Kidney epithelial cell (primary cell): Measurements from ENCODE around the gene ABT1. TPM values are rescaled to one million over a fixed set of nuclear protein-coding genes. Genes with fewer than 3 reads are reported as not detected.

Experiments
- DNase-seq: peaks from one replicate; pipeline ENCODE4 v3.0.0-alpha.2; 2010; ENCODE audit warnings: low read depth
- H3K27me3 ChIP-seq: 2 replicates; pipeline ENCODE4 v1.6.0; 2011; ENCODE audit warnings: low read length; ENCODE audit not compliant: control insufficient read depth, insufficient read depth
- H3K36me3 ChIP-seq: 2 replicates; pipeline ENCODE4 v1.5.1; 2011; ENCODE audit warnings: low read length; ENCODE audit not compliant: control insufficient read depth, insufficient read depth
- H3K4me3 ChIP-seq: 2 replicates; pipeline ENCODE4 v1.5.1; 2011; ENCODE audit warnings: low read depth, mild to moderate bottlenecking, control low read depth, low read length
- total RNA-seq: library from RNA; depleted of rRNA; stranded (reverse); fragments of >200 nt; gene quantifications from 2 replicates; pipeline ENCODE4 v1.2.3, GENCODE V29; 2015
- TF ChIP-seq, protein P1 (sequence below): IDR thresholded peaks from 2 replicates; pipeline ENCODE4 v1.5.1; 2011; ENCODE audit warnings: mild to moderate bottlenecking, moderate library complexity, low read length, control low read depth, inconsistent platforms; ENCODE audit not compliant: insufficient read depth, poor library complexity, severe bottlenecking

The ABT1 gene
- total RNA-seq, 1 donor from 2014 or later, result 20.7 TPM

DNA sequence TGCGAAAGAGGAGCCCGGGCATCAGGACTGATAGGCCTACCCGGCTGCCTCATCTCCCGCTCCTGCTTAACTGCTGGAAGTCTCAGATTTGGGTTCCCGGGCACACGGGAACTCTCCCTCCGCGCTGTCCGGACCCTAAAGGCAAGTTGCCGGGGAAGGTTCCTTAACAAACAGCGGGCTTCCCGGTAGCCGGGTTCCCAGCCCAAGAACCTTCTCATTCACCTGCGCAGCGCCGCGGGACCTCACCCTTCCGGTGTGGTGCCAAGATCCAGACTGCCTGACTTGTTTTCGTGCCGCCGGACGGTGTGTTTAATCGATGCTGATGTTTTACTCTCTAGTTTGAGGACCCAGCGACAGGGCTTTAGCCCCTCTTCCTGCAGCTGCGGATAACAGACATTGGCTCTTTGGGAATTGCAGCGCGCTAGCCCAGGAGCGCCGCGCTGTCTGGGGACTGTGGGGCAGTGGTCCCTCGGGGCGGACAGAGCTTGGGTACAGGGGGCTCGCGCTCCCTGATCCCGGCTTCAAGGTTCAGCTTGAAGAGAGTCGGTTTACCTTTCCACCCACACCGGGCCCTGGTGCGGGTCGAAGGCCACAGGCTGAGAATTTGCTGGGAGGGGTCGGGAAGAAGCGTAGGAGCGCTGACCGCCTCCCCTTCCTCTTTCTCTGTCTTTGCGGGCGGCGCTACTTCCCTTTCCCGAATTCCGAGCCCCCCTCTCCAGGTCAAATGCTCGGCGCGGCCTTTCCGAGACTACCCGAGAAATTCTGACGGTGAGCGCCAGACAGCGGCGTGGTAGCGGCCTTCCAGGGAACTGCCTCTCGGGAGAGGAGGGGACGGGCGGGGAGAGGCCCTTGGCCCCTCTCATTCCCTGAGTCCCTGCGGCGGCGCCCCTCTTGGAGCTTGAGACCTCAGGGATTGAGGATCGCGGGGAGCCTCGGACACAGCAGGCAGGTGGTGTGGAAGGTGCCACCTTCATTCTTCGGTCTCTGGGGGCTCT, 17.2 kb downstream of the ABT1 start:
- Histone ChIP-seq H3K36me3 (no peaks in the 10 kb centered on the region), H3K27me3 (peaks cover 28% of the 10 kb centered on the region), H3K4me3 (peak overlapping the region; percentile 3)
- no peak for DNase-seq
- TF ChIP-seq, protein P1, sequence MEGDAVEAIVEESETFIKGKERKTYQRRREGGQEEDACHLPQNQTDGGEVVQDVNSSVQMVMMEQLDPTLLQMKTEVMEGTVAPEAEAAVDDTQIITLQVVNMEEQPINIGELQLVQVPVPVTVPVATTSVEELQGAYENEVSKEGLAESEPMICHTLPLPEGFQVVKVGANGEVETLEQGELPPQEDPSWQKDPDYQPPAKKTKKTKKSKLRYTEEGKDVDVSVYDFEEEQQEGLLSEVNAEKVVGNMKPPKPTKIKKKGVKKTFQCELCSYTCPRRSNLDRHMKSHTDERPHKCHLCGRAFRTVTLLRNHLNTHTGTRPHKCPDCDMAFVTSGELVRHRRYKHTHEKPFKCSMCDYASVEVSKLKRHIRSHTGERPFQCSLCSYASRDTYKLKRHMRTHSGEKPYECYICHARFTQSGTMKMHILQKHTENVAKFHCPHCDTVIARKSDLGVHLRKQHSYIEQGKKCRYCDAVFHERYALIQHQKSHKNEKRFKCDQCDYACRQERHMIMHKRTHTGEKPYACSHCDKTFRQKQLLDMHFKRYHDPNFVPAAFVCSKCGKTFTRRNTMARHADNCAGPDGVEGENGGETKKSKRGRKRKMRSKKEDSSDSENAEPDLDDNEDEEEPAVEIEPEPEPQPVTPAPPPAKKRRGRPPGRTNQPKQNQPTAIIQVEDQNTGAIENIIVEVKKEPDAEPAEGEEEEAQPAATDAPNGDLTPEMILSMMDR, result no peak

DNA sequence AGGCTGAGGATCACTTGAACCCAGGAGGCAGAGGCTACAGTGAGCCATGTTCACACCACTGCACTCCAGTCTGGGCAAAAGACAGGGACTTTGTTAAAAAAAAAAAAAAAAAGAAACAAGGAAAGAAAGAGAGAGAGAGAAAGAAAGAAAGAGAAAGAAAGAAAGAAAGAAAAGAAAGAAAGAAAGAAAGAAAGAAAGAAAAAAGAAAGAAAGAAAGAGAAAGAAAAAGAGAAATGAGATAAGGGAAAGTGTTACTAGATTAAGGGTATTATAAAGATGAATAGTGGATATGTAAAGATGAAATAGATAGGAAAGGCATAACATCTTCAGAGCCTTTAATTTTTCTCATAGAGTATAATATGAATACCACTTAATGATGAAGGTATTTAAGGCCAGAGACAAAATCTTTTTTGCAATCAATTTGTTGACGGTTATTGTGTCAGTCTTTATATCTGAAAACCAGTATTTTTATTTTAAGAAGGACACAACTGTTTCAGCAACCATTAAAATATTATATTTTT, 26.6 kb downstream of the ABT1 start:
- no peaks in the 10 kb centered on the region for H3K27me3 ChIP-seq
- H3K4me3 ChIP-seq, result no peak overlapping the region
- no peaks in the 10 kb centered on the region for H3K36me3 ChIP-seq
- DNase-seq, result no peak
- TF ChIP-seq, protein P1, result no peak

- TF ChIP-seq, protein P1, result no peak
- Histone ChIP-seq H3K27me3 (no peaks in the 10 kb centered on the region), H3K4me3 (no peak overlapping the region), H3K36me3 (no peaks in the 10 kb centered on the region)
- no peak for DNase-seq
These were observed 27.8 kb downstream of the ABT1 start for GRCh38 chr6:26624557-26624956.

DNA sequence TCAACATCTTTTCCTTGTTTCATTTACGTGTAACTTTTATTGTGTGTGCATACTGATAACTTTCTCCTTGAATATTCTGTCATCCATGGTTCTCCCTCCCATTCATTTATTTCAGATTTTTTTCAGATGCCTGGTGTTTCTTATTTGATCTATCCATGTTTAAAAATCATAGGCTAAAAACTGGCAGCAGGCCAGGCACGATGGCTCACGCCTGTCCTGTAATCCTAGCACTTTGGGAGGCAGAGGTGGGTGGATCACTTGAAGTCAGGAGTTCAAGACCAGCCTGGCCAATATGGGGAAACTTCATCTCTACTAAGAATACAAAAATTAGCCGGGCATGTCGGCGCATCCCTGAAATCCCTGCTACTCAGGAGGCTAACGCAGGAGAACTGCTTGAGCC, 31.1 kb downstream of the ABT1 start:
- TF ChIP-seq, protein P1, result no peak

GRCh38 chr6:26629359-26629758, 32.6 kb downstream of the ABT1 start:
- TF ChIP-seq, protein P1, result no peak
- no peak overlapping the region for H3K4me3 ChIP-seq
- no peaks in the 10 kb centered on the region for H3K27me3 ChIP-seq
- no peak for DNase-seq
- H3K36me3 ChIP-seq, result no peaks in the 10 kb centered on the region

More for the DNA sequence above, 31.1 kb downstream of the ABT1 start:
- no peak for DNase-seq
- Histone ChIP-seq H3K36me3 (no peaks in the 10 kb centered on the region), H3K27me3 (no peaks in the 10 kb centered on the region), H3K4me3 (no peak overlapping the region)
